Breast epithelium (tissue), 4 donors: ENCODE data around the gene BABAM2. TPM values are rescaled to one million over a fixed set of nuclear protein-coding genes. Genes with fewer than 3 reads are reported as not detected.
"Not testable (repeated sequence)": the region's sequence is repeated elsewhere in the genome, so short reads cannot be mapped to it uniquely, and the experiment has no call there.

ENCODE experiments used
- DNase-seq, 2 donors: peaks; one replicate each; pipeline ENCODE4 v3.0.0-alpha.2; 2019; ENCODE audit warnings: low spot score in 2 of 2
- H3K27ac ChIP-seq, 2 donors: fragments of 200-600 bp; sonication (generic) in 1 of 2; one replicate each; pipeline ENCODE4 v1.5.1; 2016 to 2019; ENCODE audit warnings: mild to moderate bottlenecking in 1 of 2
- H3K27me3 ChIP-seq, 2 donors: fragments of 200-600 bp; sonication (generic) in 1 of 2; one replicate each; pipeline versions ENCODE4 v1.5.1 to v1.6.0; 2017 to 2019; ENCODE audit warnings: control low read depth in 1 of 2, mild to moderate bottlenecking in 1 of 2
- H3K36me3 ChIP-seq: fragments of 200-600 bp; one replicate; pipeline ENCODE4 v1.5.1; 2019
- H3K4me1 ChIP-seq, 2 donors: fragments of 200-600 bp; sonication (generic); one replicate each; pipeline ENCODE4 v1.5.1; 2016 to 2019; ENCODE audit warnings: control low read depth in 1 of 2
- H3K4me3 ChIP-seq, 3 donors: fragments of 200-600 bp; sonication (generic); 1 replicate in 2 of 3; 2 replicates in 1 of 3; pipeline ENCODE4 v1.5.1; 2016 to 2019; ENCODE audit warnings: mild to moderate bottlenecking in 3 of 3, moderate library complexity in 2 of 3
- H3K9me3 ChIP-seq, 2 donors: fragments of 200-600 bp; sonication (generic) in 1 of 2; one replicate each; pipeline ENCODE4 v1.5.1; 2016 to 2019; ENCODE audit warnings: control low read depth in 1 of 2
- POLR2A ChIP-seq: fragments of 450-650 bp; IDR thresholded peaks from one replicate; pipeline ENCODE4 v1.6.1; 2016; ENCODE audit warnings: antibody characterized with exemption, mild to moderate bottlenecking, moderate library complexity
- POLR2AphosphoS5 ChIP-seq, 3 donors: sonication (generic); formaldehyde crosslinking; IDR thresholded peaks; one replicate each; pipeline ENCODE4 v1.6.1; 2017; ENCODE audit warnings: antibody characterized with exemption in 3 of 3
- intact Hi-C: fragments of 100-400 bp; cut with DNase I; formaldehyde crosslinking; loops from one replicate; pipeline ENCODE4 v1.15.1; 2023; ENCODE audit warnings: low total_unique reads
- total RNA-seq, 3 donors: library from RNA; depleted of rRNA; stranded (reverse); fragments of >200 nt; gene quantifications; one replicate each; pipeline ENCODE4 v1.1.0, GENCODE V29; 2016
- TF ChIP-seq, protein P1 (sequence below), 3 donors: fragments of 450-650 bp; IDR thresholded peaks; one replicate each; pipeline ENCODE4 v1.5.1; 2016 to 2017; ENCODE audit warnings: antibody characterized with exemption in 3 of 3, mild to moderate bottlenecking in 3 of 3, moderate library complexity in 3 of 3

The BABAM2 gene
- total RNA-seq, 3 donors from 2014 or later: 34.7 to 46.2 (median 37.4) TPM

- DNase-seq: no peak
- Histone ChIP-seq H3K4me3 (no peak overlapping the region), H3K36me3 (no peaks in the 10 kb centered on the region), H3K27ac (no peak overlapping the region), H3K4me1 (no peaks in the 10 kb centered on the region), H3K27me3 (no peaks in the 10 kb centered on the region), H3K9me3 (no peaks in the 10 kb centered on the region)
- TF ChIP-seq POLR2A (no peak), POLR2AphosphoS5 (IDR thresholded peaks at IDR 0.05) (no peak)
- TF ChIP-seq, protein P1, sequence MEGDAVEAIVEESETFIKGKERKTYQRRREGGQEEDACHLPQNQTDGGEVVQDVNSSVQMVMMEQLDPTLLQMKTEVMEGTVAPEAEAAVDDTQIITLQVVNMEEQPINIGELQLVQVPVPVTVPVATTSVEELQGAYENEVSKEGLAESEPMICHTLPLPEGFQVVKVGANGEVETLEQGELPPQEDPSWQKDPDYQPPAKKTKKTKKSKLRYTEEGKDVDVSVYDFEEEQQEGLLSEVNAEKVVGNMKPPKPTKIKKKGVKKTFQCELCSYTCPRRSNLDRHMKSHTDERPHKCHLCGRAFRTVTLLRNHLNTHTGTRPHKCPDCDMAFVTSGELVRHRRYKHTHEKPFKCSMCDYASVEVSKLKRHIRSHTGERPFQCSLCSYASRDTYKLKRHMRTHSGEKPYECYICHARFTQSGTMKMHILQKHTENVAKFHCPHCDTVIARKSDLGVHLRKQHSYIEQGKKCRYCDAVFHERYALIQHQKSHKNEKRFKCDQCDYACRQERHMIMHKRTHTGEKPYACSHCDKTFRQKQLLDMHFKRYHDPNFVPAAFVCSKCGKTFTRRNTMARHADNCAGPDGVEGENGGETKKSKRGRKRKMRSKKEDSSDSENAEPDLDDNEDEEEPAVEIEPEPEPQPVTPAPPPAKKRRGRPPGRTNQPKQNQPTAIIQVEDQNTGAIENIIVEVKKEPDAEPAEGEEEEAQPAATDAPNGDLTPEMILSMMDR (IDR thresholded peaks at IDR 0.05): no peak
- intact Hi-C loops: no loop called here
Observed at GRCh38 chr2:28368357-28368798, 477.8 kb downstream of the BABAM2 start.

DNA sequence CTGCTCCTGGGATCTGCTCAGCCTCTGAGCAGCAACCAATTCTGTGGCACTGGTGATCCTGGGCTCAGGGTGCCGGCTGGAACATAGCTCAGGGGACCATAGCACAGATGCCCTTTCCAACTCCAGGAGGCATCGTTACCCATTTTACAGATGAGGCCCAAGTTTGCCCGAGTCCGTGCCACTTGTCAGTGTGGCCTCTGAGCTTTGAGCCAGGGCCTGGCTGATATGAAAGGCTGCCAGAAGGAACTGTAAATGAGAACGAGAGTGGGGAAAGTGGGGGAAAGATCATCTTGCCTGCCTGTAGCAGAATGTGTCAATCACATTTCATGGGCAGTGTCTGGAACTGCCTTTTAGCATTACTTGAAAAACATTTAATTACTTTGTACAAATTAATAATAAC lies 478.8 kb downstream of the BABAM2 start:
- H3K27me3 ChIP-seq: no peaks in the 10 kb centered on the region
- DNase-seq: no peak
- intact Hi-C loops: no loop called here
- H3K4me3 ChIP-seq: no peak overlapping the region
- H3K9me3 ChIP-seq: no peaks in the 10 kb centered on the region
- no peak overlapping the region for H3K27ac ChIP-seq
- H3K36me3 ChIP-seq: no peaks in the 10 kb centered on the region
- TF ChIP-seq, protein P1 (IDR thresholded peaks at IDR 0.05): no peak
- no peak for TF ChIP-seq POLR2AphosphoS5 (IDR thresholded peaks at IDR 0.05)
- TF ChIP-seq POLR2A: no peak
- no peaks in the 10 kb centered on the region for H3K4me1 ChIP-seq

GRCh38 chr2:28370354-28370753 lies 479.8 kb downstream of the BABAM2 start:
- intact Hi-C loops: loop anchor here (1.0 kb wide), 1 partner anchor 9 kb away; no protein-coding TSS in a partner anchor
- H3K4me1 ChIP-seq: no peaks in the 10 kb centered on the region
- H3K27ac ChIP-seq: no peak overlapping the region
- no peaks in the 10 kb centered on the region for H3K36me3 ChIP-seq
- no peaks in the 10 kb centered on the region for H3K27me3 ChIP-seq
- H3K9me3 ChIP-seq: no peaks in the 10 kb centered on the region
- no peak for TF ChIP-seq POLR2AphosphoS5 (IDR thresholded peaks at IDR 0.05)
- DNase-seq: no peak
- no peak overlapping the region for H3K4me3 ChIP-seq

DNA sequence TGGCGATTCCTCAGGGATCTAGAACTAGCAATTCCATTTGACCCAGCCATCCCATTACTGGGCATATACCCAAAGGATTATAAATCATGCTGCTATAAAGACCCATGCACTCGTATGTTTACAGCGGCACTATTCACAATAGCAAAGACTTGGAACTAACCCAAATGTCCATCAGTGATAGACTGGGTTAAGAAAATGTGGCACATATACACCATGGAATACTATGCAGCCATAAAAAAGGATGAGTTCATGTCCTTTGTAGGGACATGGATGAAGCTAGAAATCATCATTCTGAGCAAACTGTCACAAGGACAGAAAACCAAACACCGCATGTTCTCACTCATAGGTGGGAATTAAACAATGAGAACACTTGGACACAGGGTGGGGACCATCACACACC lies 481.2 kb downstream of the BABAM2 start:
- H3K4me1 ChIP-seq, H3K36me3 ChIP-seq, H3K27ac ChIP-seq, H3K9me3 ChIP-seq, intact Hi-C loops, DNase-seq, H3K27me3 ChIP-seq, H3K4me3 ChIP-seq: not testable (repeated sequence)

DNA sequence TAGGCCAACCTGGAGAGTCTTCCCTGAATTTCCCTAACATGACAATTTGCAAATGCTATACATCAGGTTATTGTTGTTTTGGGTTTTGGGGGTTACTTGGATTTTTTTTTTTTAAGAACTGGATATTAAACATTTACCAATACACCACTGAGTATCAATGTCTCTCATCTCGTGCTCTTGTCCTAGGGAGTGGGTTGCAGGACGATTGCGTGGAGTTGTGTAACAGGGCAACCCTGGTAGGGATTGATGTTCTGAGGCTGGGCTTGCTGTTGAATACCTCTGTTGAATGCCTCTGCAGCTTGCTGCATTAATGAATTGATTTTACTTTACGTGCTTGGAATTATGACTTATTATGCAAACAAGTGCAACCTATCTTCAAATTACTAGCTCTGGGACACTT lies 483.3 kb downstream of the BABAM2 start:
- intact Hi-C loops: no loop called here
- no peak for DNase-seq
- no peak for TF ChIP-seq POLR2A
- TF ChIP-seq, protein P1 (IDR thresholded peaks at IDR 0.05): no peak
- no peak for TF ChIP-seq POLR2AphosphoS5 (IDR thresholded peaks at IDR 0.05)
- H3K9me3 ChIP-seq: no peaks in the 10 kb centered on the region
- no peaks in the 10 kb centered on the region for H3K27me3 ChIP-seq
- H3K36me3 ChIP-seq: no peaks in the 10 kb centered on the region
- no peaks in the 10 kb centered on the region for H3K4me1 ChIP-seq
- no peak overlapping the region for H3K27ac ChIP-seq
- H3K4me3 ChIP-seq: no peak overlapping the region

DNA sequence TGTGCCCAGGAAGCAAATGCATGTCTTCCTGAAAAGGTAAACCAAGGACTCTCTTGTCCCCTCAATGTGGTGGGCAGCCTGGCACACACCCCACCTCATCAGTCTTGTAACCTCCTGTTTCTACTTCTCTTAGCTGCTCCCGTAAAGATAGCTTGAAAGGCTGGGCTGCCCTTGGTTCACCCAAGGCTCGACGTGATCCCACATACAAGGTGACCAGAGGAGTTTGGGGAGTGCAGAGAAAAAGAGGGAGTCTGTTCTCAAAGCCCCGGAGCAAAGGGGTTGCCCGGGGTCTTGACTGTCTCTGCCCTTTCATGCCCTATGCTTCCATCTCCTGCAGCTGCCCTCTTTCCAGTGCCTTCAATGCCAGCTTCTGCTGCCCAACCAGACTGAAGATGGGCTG lies 483.8 kb downstream of the BABAM2 start:
- Histone ChIP-seq H3K27ac (no peak overlapping the region), H3K4me1 (no peaks in the 10 kb centered on the region), H3K27me3 (no peaks in the 10 kb centered on the region), H3K4me3 (no peak overlapping the region), H3K36me3 (no peaks in the 10 kb centered on the region), H3K9me3 (no peaks in the 10 kb centered on the region)
- intact Hi-C loops: no loop called here
- TF ChIP-seq POLR2A (no peak), POLR2AphosphoS5 (IDR thresholded peaks at IDR 0.05) (no peak)
- TF ChIP-seq, protein P1 (IDR thresholded peaks at IDR 0.05): no peak
- no peak for DNase-seq
